Thoracic aorta (tissue), 2 donors: ENCODE measurements around the gene SIRPD. TPM values are rescaled to one million over a fixed set of nuclear protein-coding genes. Genes with fewer than 3 reads are reported as not detected.

ENCODE experiments used
- ATAC-seq: fragments of 150-250 bp; one replicate; pipeline ENCODE4 v1.8.0; 2017; ENCODE audit warnings: low read depth; ENCODE audit not compliant: insufficient number of reproducible peaks, low FRiP score
- DNase-seq: peaks from one replicate; pipeline ENCODE4 v3.0.0-alpha.2; 2020; ENCODE audit warnings: low spot score
- H3K27ac ChIP-seq, 2 donors: fragments of 200-600 bp; sonication (generic); 1 replicate in 1 of 2; 2 replicates in 1 of 2; pipeline ENCODE4 v1.5.1; 2016; ENCODE audit warnings: mild to moderate bottlenecking in 2 of 2, moderate library complexity in 2 of 2
- H3K27me3 ChIP-seq: fragments of 200-600 bp; sonication (generic); replicated peaks from 2 replicates; pipeline ENCODE4 v1.6.0; 2016; ENCODE audit warnings: mild to moderate bottlenecking; ENCODE audit not compliant: insufficient read depth
- H3K36me3 ChIP-seq: fragments of 200-600 bp; sonication (generic); one replicate; pipeline ENCODE4 v1.5.1; 2016
- H3K4me1 ChIP-seq, 2 donors: fragments of 200-600 bp; sonication (generic); 1 replicate in 1 of 2; 2 replicates in 1 of 2; pipeline versions ENCODE4 v1.5.1 to v1.6.0; 2016; ENCODE audit warnings: low read depth in 2 of 2, mild to moderate bottlenecking in 1 of 2; ENCODE audit not compliant: control insufficient read depth in 1 of 2
- H3K4me3 ChIP-seq: fragments of 200-600 bp; sonication (generic); 2 replicates; pipeline ENCODE4 v1.5.1; 2016; ENCODE audit warnings: mild to moderate bottlenecking
- H3K9me3 ChIP-seq: fragments of 200-600 bp; sonication (generic); 2 replicates; pipeline ENCODE4 v1.5.1; 2016
- total RNA-seq, 2 donors: library from RNA; depleted of rRNA; stranded (reverse); fragments of >200 nt; gene quantifications; one replicate each; pipeline versions ENCODE4 v1.1.0 to v1.2.3, GENCODE V29; 2016
- TF ChIP-seq, protein P1 (sequence below): fragments of 200-600 bp; sonication (generic); IDR thresholded peaks from one replicate; pipeline ENCODE4 v1.5.1; 2019; ENCODE audit warnings: antibody characterized with exemption

SIRPD gene
- total RNA-seq, 2 donors from 2014 or later = not detected

DNA sequence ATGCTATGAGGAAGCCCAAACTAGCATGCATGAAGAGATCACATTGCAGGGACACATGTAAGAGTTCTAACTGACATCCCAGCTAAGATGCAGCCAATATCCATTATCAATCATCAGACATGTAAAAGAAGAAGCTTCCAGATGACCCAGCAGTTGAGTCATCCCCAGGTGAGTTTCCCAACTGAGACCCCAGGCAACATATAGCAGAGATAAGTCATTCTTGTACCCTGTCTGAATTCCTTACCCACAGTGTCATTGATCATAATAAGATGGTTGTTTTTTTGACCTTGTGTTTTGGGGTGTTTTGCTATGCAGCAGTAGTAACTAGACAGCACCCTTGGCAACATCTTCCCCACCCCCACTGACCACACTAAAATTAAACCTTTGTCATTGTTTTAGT lies 18.9 kb downstream of the SIRPD start:
- ATAC-seq (no peak), DNase-seq (no peak)
- Histone ChIP-seq H3K27ac (no peak overlapping the region), H3K4me1 (no peaks in the 10 kb centered on the region), H3K9me3 (no peaks in the 10 kb centered on the region), H3K27me3 (no peaks in the 10 kb centered on the region), H3K4me3 (no peak overlapping the region), H3K36me3 (no peaks in the 10 kb centered on the region)
- TF ChIP-seq, protein P1, sequence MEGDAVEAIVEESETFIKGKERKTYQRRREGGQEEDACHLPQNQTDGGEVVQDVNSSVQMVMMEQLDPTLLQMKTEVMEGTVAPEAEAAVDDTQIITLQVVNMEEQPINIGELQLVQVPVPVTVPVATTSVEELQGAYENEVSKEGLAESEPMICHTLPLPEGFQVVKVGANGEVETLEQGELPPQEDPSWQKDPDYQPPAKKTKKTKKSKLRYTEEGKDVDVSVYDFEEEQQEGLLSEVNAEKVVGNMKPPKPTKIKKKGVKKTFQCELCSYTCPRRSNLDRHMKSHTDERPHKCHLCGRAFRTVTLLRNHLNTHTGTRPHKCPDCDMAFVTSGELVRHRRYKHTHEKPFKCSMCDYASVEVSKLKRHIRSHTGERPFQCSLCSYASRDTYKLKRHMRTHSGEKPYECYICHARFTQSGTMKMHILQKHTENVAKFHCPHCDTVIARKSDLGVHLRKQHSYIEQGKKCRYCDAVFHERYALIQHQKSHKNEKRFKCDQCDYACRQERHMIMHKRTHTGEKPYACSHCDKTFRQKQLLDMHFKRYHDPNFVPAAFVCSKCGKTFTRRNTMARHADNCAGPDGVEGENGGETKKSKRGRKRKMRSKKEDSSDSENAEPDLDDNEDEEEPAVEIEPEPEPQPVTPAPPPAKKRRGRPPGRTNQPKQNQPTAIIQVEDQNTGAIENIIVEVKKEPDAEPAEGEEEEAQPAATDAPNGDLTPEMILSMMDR = no peak

DNA sequence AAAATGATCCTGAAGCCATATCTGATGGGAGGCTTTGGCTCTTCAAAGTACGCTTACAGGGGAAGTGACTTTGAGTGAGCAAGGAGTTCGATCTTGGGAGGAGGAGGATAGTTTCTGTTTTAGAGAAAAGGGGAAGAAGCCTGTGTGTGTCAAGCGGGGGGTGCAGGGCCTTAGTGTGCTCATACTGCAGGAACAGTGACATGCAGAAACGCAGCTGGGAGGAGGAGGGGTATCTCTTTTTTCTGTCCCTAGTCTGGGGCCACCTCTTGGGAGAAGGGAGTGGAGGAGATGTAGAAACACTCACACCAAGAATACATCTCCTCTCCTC lies 19.8 kb downstream of the SIRPD start:
- no peaks in the 10 kb centered on the region for H3K27me3 ChIP-seq
- H3K27ac ChIP-seq = peak overlapping the region in 1 of 2 donors; percentile 60
- no peaks in the 10 kb centered on the region for H3K9me3 ChIP-seq
- ATAC-seq = no peak
- TF ChIP-seq, protein P1 = no peak
- no peaks in the 10 kb centered on the region for H3K36me3 ChIP-seq
- H3K4me1 ChIP-seq = no peaks in the 10 kb centered on the region
- H3K4me3 ChIP-seq = peak overlapping the region; percentile 46
- no peak for DNase-seq

DNA sequence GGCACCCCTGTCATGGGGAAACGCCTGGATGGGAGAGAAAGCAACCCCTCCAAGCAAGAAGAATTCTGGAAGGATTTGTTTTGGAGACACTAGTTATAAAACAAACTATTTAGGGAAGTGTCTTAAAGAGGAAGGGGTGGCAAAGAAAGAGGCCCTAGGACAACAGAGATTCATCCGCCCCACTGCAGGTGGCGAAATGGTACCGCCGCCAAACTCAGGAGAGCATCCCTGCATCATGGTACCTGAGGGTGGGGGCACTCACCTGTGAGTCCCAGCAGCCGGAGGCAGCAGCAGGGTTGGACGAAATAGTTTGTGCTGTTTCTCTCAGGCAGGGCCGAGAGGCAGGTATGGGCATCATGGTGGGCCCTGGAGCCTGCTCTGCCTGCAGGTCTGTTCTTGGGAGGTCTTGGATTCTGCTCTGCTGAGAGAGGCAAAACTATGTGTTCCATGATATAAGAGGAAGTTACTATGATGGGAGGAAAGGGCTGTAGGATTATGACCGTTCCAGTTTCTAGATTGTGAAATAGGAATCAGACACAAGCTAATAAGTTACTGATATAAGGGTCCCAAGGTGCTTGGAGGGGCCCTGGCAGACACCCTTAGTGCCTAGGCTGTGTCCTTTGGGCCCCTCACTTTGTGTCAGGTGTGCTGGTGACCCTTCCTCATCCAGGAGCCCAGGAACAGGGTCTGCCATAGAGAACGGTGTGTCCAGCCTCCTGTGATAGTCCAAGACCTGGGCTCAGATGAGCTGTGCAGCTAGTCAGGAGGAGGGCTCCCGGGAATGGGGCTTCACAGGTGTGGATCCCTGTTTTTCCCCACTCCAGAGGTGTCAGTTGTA lies 20.4 kb downstream of the SIRPD start:
- no peak for DNase-seq
- peak overlapping the region in 1 of 2 donors; percentile 60 for H3K27ac ChIP-seq
- ATAC-seq = no peak
- peak overlapping the region; percentile 46 for H3K4me3 ChIP-seq
- no peaks in the 10 kb centered on the region for H3K9me3 ChIP-seq
- no peaks in the 10 kb centered on the region for H3K36me3 ChIP-seq
- TF ChIP-seq, protein P1 = no peak
- H3K27me3 ChIP-seq = no peaks in the 10 kb centered on the region
- no peaks in the 10 kb centered on the region for H3K4me1 ChIP-seq

DNA sequence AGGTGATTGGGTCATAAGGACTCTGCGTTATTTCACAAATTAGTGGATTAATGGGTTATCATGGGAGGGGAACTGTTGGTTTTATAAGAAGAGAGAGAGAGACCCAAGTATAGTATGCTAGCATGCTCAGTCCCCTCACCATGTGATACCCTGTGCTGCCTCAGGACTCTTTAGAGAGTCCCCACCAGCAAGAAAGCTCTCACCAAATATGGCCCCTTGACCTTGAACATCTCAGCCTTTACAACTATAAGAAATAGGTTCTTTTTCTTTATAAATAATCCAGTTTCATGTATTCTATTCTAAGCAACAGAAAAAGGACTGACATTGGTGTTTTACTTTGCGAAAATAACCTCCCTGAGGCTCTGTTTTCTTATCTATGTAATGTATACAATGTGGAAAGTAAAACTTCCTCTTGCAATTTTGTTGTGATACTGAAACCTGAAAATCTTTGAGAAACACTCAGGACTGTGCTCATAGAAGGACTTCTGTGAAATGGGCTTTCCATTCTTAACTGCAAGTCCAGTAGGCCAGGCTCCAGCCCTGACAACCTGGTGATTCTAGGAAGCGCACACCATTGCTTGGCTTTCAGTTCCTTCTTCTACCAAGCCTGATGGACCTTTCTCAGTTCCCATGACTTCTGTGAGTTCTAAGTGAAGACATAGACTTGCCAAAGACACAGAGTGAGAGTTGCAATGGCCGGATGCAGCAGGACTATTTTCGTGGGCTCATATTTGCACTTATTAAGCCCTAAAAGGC lies 21.9 kb downstream of the SIRPD start:
- Histone ChIP-seq H3K4me3 (no peak overlapping the region), H3K27ac (no peak overlapping the region), H3K9me3 (no peaks in the 10 kb centered on the region), H3K4me1 (no peaks in the 10 kb centered on the region), H3K36me3 (no peaks in the 10 kb centered on the region), H3K27me3 (no peaks in the 10 kb centered on the region)
- TF ChIP-seq, protein P1 = no peak
- no peak for ATAC-seq
- no peak for DNase-seq

DNA sequence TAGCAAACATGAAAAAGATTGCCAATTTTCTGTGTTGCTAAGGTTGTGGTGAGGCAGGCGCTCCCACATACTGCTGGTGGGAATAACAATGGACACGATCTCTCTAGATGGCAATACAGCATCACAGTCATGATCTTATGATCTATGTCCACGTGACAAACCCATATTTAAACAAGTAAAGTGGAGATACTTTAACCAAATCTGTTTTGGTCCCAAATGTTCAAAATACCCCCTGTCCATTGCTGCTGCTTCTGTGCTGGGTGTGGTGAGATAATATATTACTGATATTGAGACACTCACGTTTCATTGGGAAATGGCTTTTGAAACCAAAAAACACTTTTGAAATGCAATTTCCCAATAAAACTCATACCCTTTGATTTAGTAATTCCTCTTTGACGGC lies 23.0 kb downstream of the SIRPD start:
- ATAC-seq (no peak), DNase-seq (no peak)
- TF ChIP-seq, protein P1 = no peak
- H3K27ac ChIP-seq = no peak overlapping the region
- H3K4me3 ChIP-seq = no peak overlapping the region
- H3K4me1 ChIP-seq = no peaks in the 10 kb centered on the region
- H3K27me3 ChIP-seq = no peaks in the 10 kb centered on the region
- no peaks in the 10 kb centered on the region for H3K9me3 ChIP-seq
- H3K36me3 ChIP-seq = no peaks in the 10 kb centered on the region
